RWPE1 (cell line): ENCODE results near the gene CDK5R1.

Experiments
- CTCF ChIA-PET: fragments of 350-600 bp; sonication (Branson Sonifier 250); formaldehyde crosslinking; extraction: SDS; loops from one replicate; lab custom pipeline; 2021; lab: Yijun Ruan, JAX
- POLR2A ChIA-PET: fragments of 400-600 bp; formaldehyde crosslinking; extraction: SDS; loops from one replicate; lab custom pipeline; 2020; ENCODE audit warnings: antibody characterized with exemption; ENCODE audit not compliant: low non-redundant PET; lab: Yijun Ruan, JAX
- DNase-seq: peaks from one replicate; pipeline ENCODE4 v3.0.0; 2012; ENCODE audit warnings: low spot score
- H3K27ac ChIP-seq: fragments of 450-650 bp; 2 replicates; pipeline ENCODE4 v1.5.1; 2017
- TF ChIP-seq, protein P1 (sequence below): fragments of 450-650 bp; conservative IDR thresholded peaks from 2 replicates; pipeline ENCODE4 v1.5.1; 2017; ENCODE audit warnings: low read depth, mild to moderate bottlenecking

The CDK5R1 gene

DNA sequence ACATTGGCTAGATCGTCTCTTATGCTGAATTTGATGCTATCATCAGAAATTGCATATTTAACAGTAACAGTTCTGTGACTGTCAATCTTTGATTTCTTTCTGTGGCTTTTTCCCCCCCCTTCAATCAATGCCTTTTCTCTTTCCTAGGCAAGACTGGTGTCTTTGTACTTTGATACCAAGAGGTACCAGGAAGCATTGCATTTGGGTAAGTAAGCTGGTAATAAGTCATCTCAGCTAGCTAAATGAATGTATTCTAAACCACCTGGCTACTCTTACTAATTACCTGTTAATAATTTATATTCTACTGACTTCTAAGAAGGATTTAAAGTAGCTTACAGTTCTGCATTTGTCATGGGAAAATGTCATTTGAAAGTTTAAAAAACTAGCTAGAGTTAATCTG lies 22.4 kb upstream of the CDK5R1 start:
- no peak overlapping the region for H3K27ac ChIP-seq
- ChIA-PET POLR2A (no interaction called here), CTCF (no interaction called here)
- TF ChIP-seq, protein P1, sequence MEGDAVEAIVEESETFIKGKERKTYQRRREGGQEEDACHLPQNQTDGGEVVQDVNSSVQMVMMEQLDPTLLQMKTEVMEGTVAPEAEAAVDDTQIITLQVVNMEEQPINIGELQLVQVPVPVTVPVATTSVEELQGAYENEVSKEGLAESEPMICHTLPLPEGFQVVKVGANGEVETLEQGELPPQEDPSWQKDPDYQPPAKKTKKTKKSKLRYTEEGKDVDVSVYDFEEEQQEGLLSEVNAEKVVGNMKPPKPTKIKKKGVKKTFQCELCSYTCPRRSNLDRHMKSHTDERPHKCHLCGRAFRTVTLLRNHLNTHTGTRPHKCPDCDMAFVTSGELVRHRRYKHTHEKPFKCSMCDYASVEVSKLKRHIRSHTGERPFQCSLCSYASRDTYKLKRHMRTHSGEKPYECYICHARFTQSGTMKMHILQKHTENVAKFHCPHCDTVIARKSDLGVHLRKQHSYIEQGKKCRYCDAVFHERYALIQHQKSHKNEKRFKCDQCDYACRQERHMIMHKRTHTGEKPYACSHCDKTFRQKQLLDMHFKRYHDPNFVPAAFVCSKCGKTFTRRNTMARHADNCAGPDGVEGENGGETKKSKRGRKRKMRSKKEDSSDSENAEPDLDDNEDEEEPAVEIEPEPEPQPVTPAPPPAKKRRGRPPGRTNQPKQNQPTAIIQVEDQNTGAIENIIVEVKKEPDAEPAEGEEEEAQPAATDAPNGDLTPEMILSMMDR, result no peak
- no peak for DNase-seq

DNA sequence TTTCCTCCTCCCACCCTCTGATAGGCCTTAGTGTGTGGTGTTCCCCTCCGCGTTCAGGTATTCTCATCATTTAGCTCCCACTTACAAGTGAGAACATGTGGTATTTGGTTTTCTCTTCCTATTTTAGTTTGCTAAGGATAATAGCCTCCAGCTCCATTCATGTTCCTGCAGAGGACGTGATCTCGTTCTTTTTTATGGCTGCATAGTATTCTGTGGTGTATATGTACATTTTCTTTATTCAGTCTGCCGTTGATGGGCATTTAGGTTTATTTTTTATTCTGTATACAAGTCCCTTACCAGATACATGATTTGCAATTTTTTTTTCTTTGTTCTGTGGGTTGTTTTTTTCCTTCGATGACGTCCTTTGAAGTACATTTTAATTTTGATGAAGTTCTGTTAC lies 18.8 kb upstream of the CDK5R1 start:
- H3K27ac ChIP-seq, result no peak overlapping the region
- no peak for DNase-seq
- TF ChIP-seq, protein P1, result no peak
- ChIA-PET POLR2A (no interaction called here), CTCF (interaction anchor here (0.6 kb wide), 1 partner anchor 113 kb away, joined by 3 read pairs; no protein-coding TSS in a partner anchor)

DNA sequence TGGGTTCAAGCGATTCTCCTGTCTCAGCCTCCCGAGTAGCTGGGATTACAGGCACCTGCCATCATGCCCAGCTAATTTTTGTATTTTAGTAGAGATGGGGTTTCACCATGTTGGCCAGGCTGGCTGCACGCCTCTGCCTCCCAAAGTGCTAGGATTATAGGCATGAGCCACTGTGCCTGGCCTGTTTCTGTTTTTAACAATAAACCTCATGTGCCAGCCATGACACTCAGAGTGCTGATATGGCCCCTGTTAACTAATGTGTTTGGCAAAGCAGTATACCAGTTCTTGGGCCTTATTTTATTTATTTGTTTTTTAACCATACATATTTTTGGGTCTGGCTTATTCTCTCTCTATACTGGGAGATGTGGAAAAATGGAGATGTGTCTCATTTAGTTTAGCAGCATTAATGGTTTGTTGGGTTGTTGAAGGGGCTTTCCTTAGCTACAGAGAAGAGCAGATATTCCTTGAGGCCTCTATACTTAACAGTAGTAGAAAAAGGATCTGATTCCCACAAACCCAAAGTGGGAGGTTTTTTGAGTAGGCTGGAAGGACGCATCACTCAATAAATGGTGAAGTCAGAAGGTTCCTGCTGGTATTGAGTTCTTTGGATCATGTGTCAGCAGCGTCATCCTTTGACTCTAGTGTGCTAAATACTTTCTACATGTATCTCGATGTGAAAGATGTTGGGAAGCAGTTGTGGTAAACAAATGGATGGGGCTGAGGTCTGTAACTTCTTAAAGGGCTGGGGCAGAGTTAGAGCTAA lies 16.2 kb upstream of the CDK5R1 start:
- no peak for DNase-seq
- POLR2A ChIA-PET, result no interaction called here
- no peak overlapping the region for H3K27ac ChIP-seq
- CTCF ChIA-PET, result interaction anchor here (0.6 kb wide), 1 partner anchor 28 kb away, joined by 5 read pairs; no protein-coding TSS in a partner anchor
- TF ChIP-seq, protein P1, result no peak

DNA sequence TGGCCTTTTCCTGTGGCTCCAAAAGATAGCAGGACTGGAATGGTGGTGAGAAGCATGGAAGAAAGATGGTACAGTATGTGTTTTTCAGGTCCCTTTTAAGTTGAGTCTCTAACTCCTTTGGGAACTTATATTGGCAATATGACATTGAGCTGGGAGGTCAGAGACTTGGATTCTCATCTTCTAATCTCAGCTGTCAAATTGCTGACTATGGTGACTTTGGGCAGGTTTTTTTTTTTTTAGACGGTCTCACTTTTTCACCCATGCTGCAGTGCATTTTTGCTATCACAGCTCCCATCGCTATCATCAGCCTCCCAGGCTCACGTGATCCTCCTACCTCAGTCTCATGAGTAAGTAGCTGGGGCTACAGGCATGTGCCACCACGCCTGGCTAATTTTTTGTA lies 15.1 kb upstream of the CDK5R1 start:
- TF ChIP-seq, protein P1, result no peak
- ChIA-PET POLR2A (interaction anchor here (0.7 kb wide), 1 partner anchor 21 kb away, joined by 4 read pairs; no protein-coding TSS in a partner anchor), CTCF (interaction anchor here (0.8 kb wide), 1 partner anchor 9 kb away, joined by 3 read pairs; no protein-coding TSS in a partner anchor)

GRCh38 chr17:32475258-32475657 lies 11.5 kb upstream of the CDK5R1 start:
- no peak overlapping the region for H3K27ac ChIP-seq
- DNase-seq, result no peak
- ChIA-PET CTCF (interaction anchor here (2.1 kb wide), 1 partner anchor 13 kb away, joined by 11 read pairs; no protein-coding TSS in a partner anchor), POLR2A (no interaction called here)
- TF ChIP-seq, protein P1, result no peak

More for the DNA sequence above, 15.1 kb upstream of the CDK5R1 start:
- DNase-seq, result no peak
- no peak overlapping the region for H3K27ac ChIP-seq

- POLR2A ChIA-PET, result no interaction called here
- TF ChIP-seq, protein P1, result no peak
- DNase-seq, result no peak
- H3K27ac ChIP-seq, result no peak overlapping the region
- CTCF ChIA-PET, result no interaction called here
Measured at GRCh38 chr17:32477220-32477619, 9.6 kb upstream of the CDK5R1 start.
